Measurements from ENCODE around the gene SF3B1. TPM values are rescaled to one million over a fixed set of nuclear protein-coding genes. Genes with fewer than 3 reads are reported as not detected.
A peak's percentile ranks its signal among the peaks of the same experiment; 100 is the strongest.
"Not testable (repeated sequence)": the region's sequence is repeated elsewhere in the genome, so short reads cannot be mapped to it uniquely, and the experiment has no call there.

SF3B1 gene
- total RNA-seq, 5 donors from 2014 or later (not counting 1 experiment from before 2014, with no cell fraction given), result 468 to 579 (median 497) TPM

DNA sequence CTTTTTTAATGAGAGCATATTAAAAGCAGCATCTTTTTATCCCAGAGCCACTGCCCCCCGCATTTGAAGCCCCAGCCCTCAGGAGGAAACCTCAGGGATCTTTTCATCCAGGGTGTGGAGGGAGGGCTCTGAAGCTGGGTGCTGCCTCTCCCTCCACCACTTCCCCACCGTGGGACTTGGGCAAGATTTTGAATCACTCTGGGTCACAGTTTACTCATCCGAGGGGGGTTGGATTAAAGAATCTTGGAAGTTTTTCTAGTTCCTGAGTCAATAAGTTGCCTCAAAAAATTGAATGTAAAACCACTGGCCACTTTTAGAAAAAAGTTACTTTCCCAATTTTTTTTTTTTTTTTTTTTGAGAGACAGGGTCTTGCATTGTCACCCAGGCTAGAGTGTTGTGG, 62.2 kb downstream of the SF3B1 start:
- H3K36me3 Mint-ChIP-seq, result no peaks in the 10 kb centered on the region
- WGBS (ENCODE audit: insufficient coverage), result no CpG with 5 or more reads among the region's 3 CpGs
- POLR2A ChIA-PET, result interaction anchor here in 1 of 2 donors (0.7 kb wide), 1 partner anchor 293 kb away, joined by 6 read pairs; no protein-coding TSS in a partner anchor

DNA sequence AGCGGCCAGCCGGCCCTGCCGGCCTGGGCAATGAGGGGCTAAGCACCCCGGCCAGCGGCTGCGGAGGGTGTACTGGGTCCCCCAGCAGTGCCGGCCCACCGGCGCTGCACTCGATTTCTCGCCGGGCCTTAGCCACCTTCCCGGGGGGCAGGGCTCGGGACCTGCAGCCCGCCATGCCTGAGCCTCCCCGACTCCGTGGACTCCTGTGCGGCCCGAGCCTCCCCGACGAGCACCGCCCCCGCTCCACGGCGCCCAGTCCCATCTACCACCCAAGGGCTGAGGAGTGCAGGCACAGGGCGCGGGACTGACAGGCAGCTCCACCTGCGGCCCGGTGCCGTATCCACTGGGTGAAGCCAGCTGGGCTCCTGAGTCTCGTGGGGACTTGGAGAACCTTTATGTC, 64.2 kb downstream of the SF3B1 start:
- H3K9me3 ChIP-seq; POLR2A ChIA-PET; H3K27ac ChIP-seq (ENCODE audit: low read length); CTCF ChIA-PET; H3K27me3 ChIP-seq (replicated peaks in 1 of 2; ENCODE audit: control insufficient read depth in 2 of 2, extremely low read depth in 1 of 2, insufficient read depth in 2 of 2, low read length in 1 of 2); DNase-seq; H3K27me3 Mint-ChIP-seq; H3K4me3 ChIP-seq (ENCODE audit: control insufficient read depth in 1 of 2, extremely low read depth in 1 of 2, low read length in 1 of 2); H3K9me3 Mint-ChIP-seq; ATAC-seq (replicated peaks in 1 of 4); H3K27ac Mint-ChIP-seq; H3K4me3 Mint-ChIP-seq; H3K36me3 ChIP-seq (ENCODE audit: control insufficient read depth in 2 of 2, extremely low read depth in 1 of 2, insufficient read depth in 1 of 2, low read length in 1 of 2); H3K36me3 Mint-ChIP-seq; H3K4me1 ChIP-seq (ENCODE audit: control insufficient read depth in 1 of 2, extremely low read depth in 1 of 2, insufficient read depth in 2 of 2, low read length in 2 of 2): not testable (repeated sequence)
- H3K4me1 Mint-ChIP-seq, result peaks cover 14 to 20% (median 20%) of the 10 kb centered on the region in 3 donors
- 100% methylated on average over 24 of the region's 31 CpGs for WGBS (ENCODE audit: insufficient coverage)

More for the DNA sequence above, 62.2 kb downstream of the SF3B1 start:
- Mint-ChIP-seq H3K4me1 (peaks cover 18 to 23% (median 23%) of the 10 kb centered on the region in 3 donors), H3K27ac (no peak overlapping the region), H3K4me3 (no peak overlapping the region), H3K9me3 (no peaks in the 10 kb centered on the region), H3K27me3 (no peaks in the 10 kb centered on the region)
- Histone ChIP-seq H3K27me3 (replicated peaks in 1 of 2; ENCODE audit: control insufficient read depth in 2 of 2, extremely low read depth in 1 of 2, insufficient read depth in 2 of 2, low read length in 1 of 2) (no peaks in the 10 kb centered on the region), H3K27ac (ENCODE audit: low read length) (no peak overlapping the region), H3K9me3 (no peaks in the 10 kb centered on the region), H3K4me1 (ENCODE audit: control insufficient read depth in 1 of 2, extremely low read depth in 1 of 2, insufficient read depth in 2 of 2, low read length in 2 of 2) (peaks cover 5 to 9% of the 10 kb centered on the region in 2 experiments), H3K36me3 (ENCODE audit: control insufficient read depth in 2 of 2, extremely low read depth in 1 of 2, insufficient read depth in 1 of 2, low read length in 1 of 2) (no peaks in the 10 kb centered on the region), H3K4me3 (ENCODE audit: control insufficient read depth in 1 of 2, extremely low read depth in 1 of 2, low read length in 1 of 2) (no peak overlapping the region)
- no peak for ATAC-seq (replicated peaks in 1 of 4)
- no peak for DNase-seq
- CTCF ChIA-PET, result interaction anchor here in 1 of 2 donors (0.7 kb wide), 1 partner anchor 135 kb away, joined by 4 read pairs; no protein-coding TSS in a partner anchor

DNA sequence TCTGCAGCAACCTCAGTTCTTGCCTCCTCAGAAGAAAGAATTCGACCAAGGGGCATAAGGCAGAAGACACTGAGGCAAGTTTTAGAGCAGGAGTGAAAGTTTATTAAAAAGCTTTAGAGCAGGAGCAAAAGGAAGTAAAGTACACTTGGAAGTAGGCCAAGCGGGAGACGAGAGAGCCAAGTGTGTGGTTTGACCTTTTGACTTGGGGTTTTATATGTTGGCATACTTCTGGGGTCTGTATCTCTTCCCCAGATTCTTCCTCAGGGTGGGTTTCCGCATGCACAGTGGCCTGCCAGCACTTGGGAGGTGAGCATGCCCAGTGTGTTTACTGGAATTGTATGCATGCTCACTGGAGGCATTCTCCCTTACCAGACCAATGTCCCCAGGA, 64.9 kb downstream of the SF3B1 start:
- Mint-ChIP-seq H3K4me1 (peaks cover 14 to 20% (median 20%) of the 10 kb centered on the region in 3 donors), H3K9me3 (no peaks in the 10 kb centered on the region), H3K27me3 (no peaks in the 10 kb centered on the region), H3K36me3 (no peaks in the 10 kb centered on the region), H3K4me3 (peak overlapping the region in 1 of 3 donors; percentile 37), H3K27ac (peak overlapping the region; percentile 32 to 50)
- H3K36me3 ChIP-seq (ENCODE audit: control insufficient read depth in 2 of 2, extremely low read depth in 1 of 2, insufficient read depth in 1 of 2, low read length in 1 of 2), result no peaks in the 10 kb centered on the region
- no peak overlapping the region for H3K4me3 ChIP-seq (ENCODE audit: control insufficient read depth in 1 of 2, extremely low read depth in 1 of 2, low read length in 1 of 2)
- WGBS (ENCODE audit: insufficient coverage), result no CpG with 5 or more reads among the region's 4 CpGs
- ChIA-PET POLR2A (interaction anchor here in 1 of 2 donors (0.7 kb wide), 1 partner anchor 20 kb away, joined by 3 read pairs; no protein-coding TSS in a partner anchor), CTCF (interaction anchor here in 1 of 2 donors (1.1 kb wide), 1 partner anchor 8 kb away, joined by 3 read pairs; no protein-coding TSS in a partner anchor)
- no peak overlapping the region for H3K27ac ChIP-seq (ENCODE audit: low read length)
- no peaks in the 10 kb centered on the region for H3K27me3 ChIP-seq (replicated peaks in 1 of 2; ENCODE audit: control insufficient read depth in 2 of 2, extremely low read depth in 1 of 2, insufficient read depth in 2 of 2, low read length in 1 of 2)
- H3K9me3 ChIP-seq, result no peaks in the 10 kb centered on the region
- no peak for DNase-seq
- peak in 1 of 4 experiments; percentile 19 for ATAC-seq (replicated peaks in 1 of 4)
- H3K4me1 ChIP-seq (ENCODE audit: control insufficient read depth in 1 of 2, extremely low read depth in 1 of 2, insufficient read depth in 2 of 2, low read length in 2 of 2), result peaks cover 5 to 9% of the 10 kb centered on the region in 2 experiments

DNA sequence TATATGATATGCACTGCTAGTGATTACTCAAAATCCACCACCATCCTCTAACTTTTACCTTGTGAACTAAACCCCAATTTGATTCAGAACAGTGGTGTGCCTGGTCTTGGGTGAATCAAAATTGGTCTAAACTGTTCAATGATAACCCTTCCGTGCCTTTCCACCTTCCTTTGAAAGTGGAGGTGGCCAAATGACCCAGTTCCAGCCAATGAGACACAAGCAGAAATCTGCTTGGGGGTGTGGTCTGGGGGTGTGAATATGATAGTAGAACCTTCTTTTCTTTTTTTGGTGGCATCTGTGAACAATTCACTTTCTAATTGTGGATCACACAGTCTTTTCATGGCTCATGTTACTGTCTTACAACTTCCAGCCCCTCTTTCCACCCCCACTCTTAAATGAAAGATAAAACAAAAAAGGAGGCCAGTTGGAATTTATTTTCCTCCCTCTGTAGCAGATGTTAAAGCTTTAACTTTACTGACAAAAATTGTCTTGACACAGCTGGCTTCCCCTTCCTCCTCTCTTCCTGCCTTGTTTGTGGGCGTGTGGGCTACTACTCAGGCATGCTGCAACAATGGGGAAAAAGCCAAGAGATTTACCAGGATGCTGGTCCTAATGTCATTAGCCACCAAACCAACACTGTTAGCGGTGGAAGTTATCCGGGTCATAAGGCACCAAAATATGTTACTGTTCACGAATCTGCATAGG, 65.4 kb downstream of the SF3B1 start:
- Mint-ChIP-seq H3K27me3 (no peaks in the 10 kb centered on the region), H3K27ac (peak overlapping the region; percentile 32 to 50), H3K9me3 (no peaks in the 10 kb centered on the region), H3K4me3 (peak overlapping the region in 1 of 3 donors; percentile 37), H3K36me3 (no peaks in the 10 kb centered on the region), H3K4me1 (peaks cover 14 to 20% (median 20%) of the 10 kb centered on the region in 3 donors)
- Histone ChIP-seq H3K4me3 (ENCODE audit: control insufficient read depth in 1 of 2, extremely low read depth in 1 of 2, low read length in 1 of 2) (no peak overlapping the region), H3K27me3 (replicated peaks in 1 of 2; ENCODE audit: control insufficient read depth in 2 of 2, extremely low read depth in 1 of 2, insufficient read depth in 2 of 2, low read length in 1 of 2) (no peaks in the 10 kb centered on the region), H3K27ac (ENCODE audit: low read length) (no peak overlapping the region), H3K36me3 (ENCODE audit: control insufficient read depth in 2 of 2, extremely low read depth in 1 of 2, insufficient read depth in 1 of 2, low read length in 1 of 2) (no peaks in the 10 kb centered on the region), H3K9me3 (no peaks in the 10 kb centered on the region), H3K4me1 (ENCODE audit: control insufficient read depth in 1 of 2, extremely low read depth in 1 of 2, insufficient read depth in 2 of 2, low read length in 2 of 2) (peaks cover 5 to 9% of the 10 kb centered on the region in 2 experiments)
- ATAC-seq (replicated peaks in 1 of 4) (no peak), DNase-seq (no peak)
- WGBS (ENCODE audit: insufficient coverage), result 80% methylated on average over 2 of the region's 5 CpGs
- ChIA-PET POLR2A (interaction anchor here in 1 of 2 donors (0.6 to 0.7 kb wide), 2 partner anchors 19 to 31 kb away, joined by 3 read pairs; no protein-coding TSS in a partner anchor), CTCF (interaction anchor here in 1 of 2 donors (1.1 to 1.5 kb wide), 3 partner anchors 9 to 255 kb away, joined by 3 to 4 read pairs (median 3); no protein-coding TSS in a partner anchor)

DNA sequence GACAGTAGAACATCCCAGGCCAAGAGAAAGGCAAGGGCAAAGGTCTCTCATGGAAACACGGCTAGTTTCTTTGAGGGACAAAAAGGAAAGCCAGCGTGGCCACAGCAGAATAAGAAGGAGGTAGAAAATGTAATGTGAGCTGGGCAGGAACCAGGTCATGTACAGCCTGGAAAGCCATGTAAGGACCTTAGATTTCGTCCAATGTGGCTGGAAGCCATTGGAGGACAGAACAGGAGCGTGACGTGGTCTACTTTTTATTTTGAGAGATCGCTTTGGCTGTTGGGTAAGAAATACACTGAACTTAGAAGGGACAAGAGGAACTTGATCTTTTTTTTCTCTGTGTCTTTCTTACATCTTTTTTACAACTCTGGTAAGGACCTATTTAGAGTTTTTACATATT, 66.4 kb downstream of the SF3B1 start:
- peaks cover 5 to 9% of the 10 kb centered on the region in 2 experiments for H3K4me1 ChIP-seq (ENCODE audit: control insufficient read depth in 1 of 2, extremely low read depth in 1 of 2, insufficient read depth in 2 of 2, low read length in 2 of 2)
- no peaks in the 10 kb centered on the region for H3K9me3 ChIP-seq
- Mint-ChIP-seq H3K36me3 (no peaks in the 10 kb centered on the region), H3K27ac (no peak overlapping the region), H3K9me3 (no peaks in the 10 kb centered on the region), H3K4me1 (peaks cover 14 to 20% (median 20%) of the 10 kb centered on the region in 3 donors), H3K4me3 (no peak overlapping the region), H3K27me3 (no peaks in the 10 kb centered on the region)
- POLR2A ChIA-PET, result interaction anchor here in 1 of 2 donors (0.8 kb wide), 1 partner anchor 10 kb away, joined by 5 read pairs; no protein-coding TSS in a partner anchor
- WGBS (ENCODE audit: insufficient coverage), result 88% methylated on average over 3 of the region's 6 CpGs
- no peak overlapping the region for H3K27ac ChIP-seq (ENCODE audit: low read length)
- no peak for DNase-seq
- no peaks in the 10 kb centered on the region for H3K27me3 ChIP-seq (replicated peaks in 1 of 2; ENCODE audit: control insufficient read depth in 2 of 2, extremely low read depth in 1 of 2, insufficient read depth in 2 of 2, low read length in 1 of 2)
- H3K4me3 ChIP-seq (ENCODE audit: control insufficient read depth in 1 of 2, extremely low read depth in 1 of 2, low read length in 1 of 2), result no peak overlapping the region
- H3K36me3 ChIP-seq (ENCODE audit: control insufficient read depth in 2 of 2, extremely low read depth in 1 of 2, insufficient read depth in 1 of 2, low read length in 1 of 2), result no peaks in the 10 kb centered on the region
- CTCF ChIA-PET, result interaction anchor here in 1 of 2 donors (1.3 to 1.5 kb wide), 2 partner anchors 10 to 255 kb away, joined by 3 to 4 read pairs; no protein-coding TSS in a partner anchor
- ATAC-seq (replicated peaks in 1 of 4), result no peak

DNA sequence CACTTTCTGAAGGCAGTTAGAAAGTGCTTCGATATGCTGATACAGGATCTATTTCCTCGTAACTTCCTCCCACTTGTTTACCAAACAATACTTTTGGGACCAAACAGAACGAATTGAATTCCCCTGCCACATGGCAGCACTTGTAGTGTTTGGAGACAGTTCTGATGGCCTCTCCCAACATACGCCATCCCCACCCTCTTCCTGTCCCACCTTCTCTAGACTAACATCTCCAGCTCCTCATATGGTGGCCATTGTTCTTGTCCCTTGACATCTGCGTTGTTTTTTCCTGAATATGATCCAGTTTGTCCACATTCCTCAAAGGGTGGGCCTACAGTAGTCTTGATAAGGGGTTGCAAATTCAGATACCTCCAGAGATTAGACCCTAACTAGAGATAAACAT, 70.8 kb downstream of the SF3B1 start:
- H3K27me3 Mint-ChIP-seq, result no peaks in the 10 kb centered on the region
- H3K4me1 Mint-ChIP-seq, result peaks cover 9 to 14% (median 13%) of the 10 kb centered on the region in 3 donors
- no peaks in the 10 kb centered on the region for H3K36me3 Mint-ChIP-seq
- Histone ChIP-seq H3K27me3 (replicated peaks in 1 of 2; ENCODE audit: control insufficient read depth in 2 of 2, extremely low read depth in 1 of 2, insufficient read depth in 2 of 2, low read length in 1 of 2) (no peaks in the 10 kb centered on the region), H3K36me3 (ENCODE audit: control insufficient read depth in 2 of 2, extremely low read depth in 1 of 2, insufficient read depth in 1 of 2, low read length in 1 of 2) (no peaks in the 10 kb centered on the region), H3K9me3 (no peaks in the 10 kb centered on the region), H3K27ac (ENCODE audit: low read length) (no peak overlapping the region), H3K4me1 (ENCODE audit: control insufficient read depth in 1 of 2, extremely low read depth in 1 of 2, insufficient read depth in 2 of 2, low read length in 2 of 2) (peaks cover 2 to 3% of the 10 kb centered on the region in 2 experiments), H3K4me3 (ENCODE audit: control insufficient read depth in 1 of 2, extremely low read depth in 1 of 2, low read length in 1 of 2) (no peak overlapping the region)
- no peaks in the 10 kb centered on the region for H3K9me3 Mint-ChIP-seq
- no peak overlapping the region for H3K4me3 Mint-ChIP-seq
- ATAC-seq (replicated peaks in 1 of 4) (no peak), DNase-seq (no peak)
- 75% methylated on average over 2 of the region's 5 CpGs for WGBS (ENCODE audit: insufficient coverage)
- ChIA-PET CTCF (no interaction called here), POLR2A (no interaction called here)
- H3K27ac Mint-ChIP-seq, result no peak overlapping the region
